Mucosa of descending colon (tissue), 3 donors: Measurements from ENCODE around the gene RGS2. TPM values are rescaled to one million over a fixed set of nuclear protein-coding genes. Genes with fewer than 3 reads are reported as not detected.

Source experiments
- ATAC-seq: fragments of 200-7000 bp; cut with Tn5 transposase; one replicate; pipeline ENCODE4 v1.9.1; 2020; ENCODE audit warnings: mild to moderate bottlenecking, moderate library complexity
- DNase-seq, 3 donors: peaks; one replicate each; pipeline ENCODE4 v3.0.0-alpha.2; 2020
- H3K36me3 ChIP-seq: fragments of 200-600 bp; one replicate; pipeline ENCODE4 v1.8.0; 2021; ENCODE audit warnings: low read depth, mild to moderate bottlenecking
- H3K4me1 ChIP-seq: fragments of 200-600 bp; one replicate; pipeline ENCODE4 v1.8.0; 2021; ENCODE audit warnings: low read depth, mild to moderate bottlenecking
- H3K4me3 ChIP-seq: fragments of 200-600 bp; one replicate; pipeline ENCODE4 v1.8.0; 2021; ENCODE audit warnings: mild to moderate bottlenecking
- H3K9me3 ChIP-seq: fragments of 200-600 bp; one replicate; pipeline ENCODE4 v1.8.0; 2021; ENCODE audit warnings: mild to moderate bottlenecking
- intact Hi-C, 2 donors: fragments of 100-400 bp; cut with DNase I in 1 of 2; cut with micrococcal nuclease in 1 of 2; formaldehyde crosslinking; loops; one replicate each; pipeline versions ENCODE4 v1.11.0 to v1.11.1; 2022; cut with DNase I, micrococcal nuclease
- total RNA-seq, 3 donors: library from RNA; stranded (reverse); fragmentation: NEBNext Ultra II Directional in 2 of 3; extraction: Animal tissue kit (Norgen Biotek cat#: 25700) in 2 of 3; gene quantifications; one replicate each; pipeline versions ENCODE4 v1.2.1 to v1.2.4, GENCODE V29; 2021 to 2023
- TF ChIP-seq, protein P1 (sequence below): fragments of 200-600 bp; IDR thresholded peaks from one replicate; pipeline ENCODE4 v1.8.0; 2022; ENCODE audit warnings: antibody characterized with exemption, mild to moderate bottlenecking
- donor health status: DM: no; HTN: no; CAD: no; lungs with moderate emphysema.
- donor health status: DM: no; HTN: no; CAD: no.
- donor health status: DM: no; HTN: yes; CAD: no.

Gene RGS2
- total RNA-seq, 3 donors from 2014 or later = 13.3 to 153 (median 35.4) TPM

DNA sequence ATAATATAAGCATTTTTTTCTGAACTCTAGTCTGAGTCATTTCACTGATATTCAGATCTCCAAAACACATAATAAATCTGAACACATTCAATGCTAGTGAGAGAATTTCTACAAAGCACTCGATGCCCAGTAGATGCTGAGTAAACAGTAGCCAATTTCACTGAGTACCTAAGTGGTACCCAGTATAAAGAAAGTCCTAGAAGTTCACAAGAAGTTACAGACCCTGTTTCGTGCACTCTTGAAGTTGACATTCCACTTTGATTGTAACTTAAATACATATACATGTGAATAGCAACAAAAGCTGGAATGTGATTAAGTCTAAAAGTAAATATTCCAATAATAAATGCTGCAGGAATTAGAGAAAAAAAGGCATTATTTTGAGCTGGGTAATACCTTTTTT is 33.2 kb upstream of the RGS2 start:
- no peaks in the 10 kb centered on the region for H3K36me3 ChIP-seq
- H3K4me3 ChIP-seq = no peak overlapping the region
- no peaks in the 10 kb centered on the region for H3K4me1 ChIP-seq
- intact Hi-C loops = no loop called here
- TF ChIP-seq, protein P1, sequence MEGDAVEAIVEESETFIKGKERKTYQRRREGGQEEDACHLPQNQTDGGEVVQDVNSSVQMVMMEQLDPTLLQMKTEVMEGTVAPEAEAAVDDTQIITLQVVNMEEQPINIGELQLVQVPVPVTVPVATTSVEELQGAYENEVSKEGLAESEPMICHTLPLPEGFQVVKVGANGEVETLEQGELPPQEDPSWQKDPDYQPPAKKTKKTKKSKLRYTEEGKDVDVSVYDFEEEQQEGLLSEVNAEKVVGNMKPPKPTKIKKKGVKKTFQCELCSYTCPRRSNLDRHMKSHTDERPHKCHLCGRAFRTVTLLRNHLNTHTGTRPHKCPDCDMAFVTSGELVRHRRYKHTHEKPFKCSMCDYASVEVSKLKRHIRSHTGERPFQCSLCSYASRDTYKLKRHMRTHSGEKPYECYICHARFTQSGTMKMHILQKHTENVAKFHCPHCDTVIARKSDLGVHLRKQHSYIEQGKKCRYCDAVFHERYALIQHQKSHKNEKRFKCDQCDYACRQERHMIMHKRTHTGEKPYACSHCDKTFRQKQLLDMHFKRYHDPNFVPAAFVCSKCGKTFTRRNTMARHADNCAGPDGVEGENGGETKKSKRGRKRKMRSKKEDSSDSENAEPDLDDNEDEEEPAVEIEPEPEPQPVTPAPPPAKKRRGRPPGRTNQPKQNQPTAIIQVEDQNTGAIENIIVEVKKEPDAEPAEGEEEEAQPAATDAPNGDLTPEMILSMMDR = no peak
- no peak for ATAC-seq
- DNase-seq = no peak
- no peaks in the 10 kb centered on the region for H3K9me3 ChIP-seq

GRCh38 chr1:192776206-192776605 is 32.6 kb upstream of the RGS2 start:
- TF ChIP-seq, protein P1 = no peak
- Histone ChIP-seq H3K36me3 (no peaks in the 10 kb centered on the region), H3K4me1 (no peaks in the 10 kb centered on the region), H3K9me3 (no peaks in the 10 kb centered on the region), H3K4me3 (no peak overlapping the region)
- ATAC-seq (no peak), DNase-seq (no peak)
- intact Hi-C loops = no loop called here

DNA sequence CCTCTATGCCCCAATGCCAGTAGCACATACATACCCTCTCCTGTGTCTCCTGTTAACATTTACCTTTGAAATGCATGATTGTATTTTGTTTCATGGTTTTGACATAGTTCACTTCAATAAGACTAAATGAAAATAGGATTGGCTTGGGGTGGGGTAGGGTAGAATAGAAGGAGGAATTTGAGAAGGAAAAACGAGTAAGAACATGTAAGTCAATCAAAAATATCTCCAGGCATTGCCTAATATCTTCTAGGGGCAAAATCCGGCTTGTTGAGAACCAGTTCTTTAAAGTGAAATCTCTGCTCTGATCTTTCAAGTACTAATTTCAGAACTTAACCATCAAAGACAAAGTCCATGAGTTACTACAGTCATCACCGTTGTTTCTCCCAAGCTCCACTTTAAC is 31.8 kb upstream of the RGS2 start:
- ATAC-seq (no peak), DNase-seq (no peak)
- Histone ChIP-seq H3K4me1 (no peaks in the 10 kb centered on the region), H3K9me3 (no peaks in the 10 kb centered on the region), H3K4me3 (no peak overlapping the region), H3K36me3 (no peaks in the 10 kb centered on the region)
- intact Hi-C loops = no loop called here
- TF ChIP-seq, protein P1 = no peak

- TF ChIP-seq, protein P1 = no peak
- Histone ChIP-seq H3K4me1 (no peaks in the 10 kb centered on the region), H3K36me3 (no peaks in the 10 kb centered on the region), H3K9me3 (no peaks in the 10 kb centered on the region), H3K4me3 (no peak overlapping the region)
- intact Hi-C loops = no loop called here
- no peak for DNase-seq
- no peak for ATAC-seq
Measured at GRCh38 chr1:192783791-192784190, 25.0 kb upstream of the RGS2 start.

DNA sequence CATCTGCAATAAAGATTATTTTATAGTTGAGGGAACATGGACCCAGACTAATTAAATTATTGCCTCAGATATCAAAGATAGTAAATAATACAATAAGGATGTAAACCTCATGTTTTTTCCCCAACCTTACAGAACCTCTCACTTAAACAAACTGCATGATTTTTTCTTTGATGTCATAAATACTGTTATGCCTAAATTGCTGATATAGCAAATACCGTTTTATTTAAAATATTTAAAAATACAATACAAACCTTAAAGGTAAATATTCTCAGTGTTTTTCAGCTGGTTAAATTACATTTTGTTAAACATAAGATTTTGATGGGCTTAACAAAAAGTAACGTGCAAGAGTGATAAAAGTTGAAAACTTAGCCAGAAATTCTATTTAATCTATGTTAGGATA is 24.4 kb upstream of the RGS2 start:
- no peaks in the 10 kb centered on the region for H3K4me1 ChIP-seq
- H3K36me3 ChIP-seq = no peaks in the 10 kb centered on the region
- no peaks in the 10 kb centered on the region for H3K9me3 ChIP-seq
- DNase-seq = no peak
- TF ChIP-seq, protein P1 = no peak
- no peak for ATAC-seq
- H3K4me3 ChIP-seq = no peak overlapping the region
- intact Hi-C loops = no loop called here

DNA sequence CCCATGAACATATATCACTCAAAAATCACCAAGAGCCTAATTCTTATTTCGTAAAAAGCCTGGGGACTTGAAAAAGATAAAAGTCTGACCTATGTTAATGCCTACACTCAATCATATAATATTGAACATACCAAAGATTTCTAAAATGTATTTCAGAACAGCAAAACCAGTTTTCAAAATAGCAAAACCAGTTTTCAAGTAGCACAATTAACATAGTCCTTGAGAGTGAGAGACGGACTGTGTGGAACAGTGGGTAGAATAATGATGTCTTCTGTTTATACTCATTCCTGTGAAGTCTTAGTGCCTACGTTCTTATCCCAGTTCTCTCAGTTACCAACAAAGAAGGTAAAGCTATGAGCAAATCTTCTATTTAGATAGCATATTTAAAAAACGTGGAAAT is 22.3 kb upstream of the RGS2 start:
- ATAC-seq (no peak), DNase-seq (no peak)
- intact Hi-C loops = no loop called here
- H3K9me3 ChIP-seq = no peaks in the 10 kb centered on the region
- TF ChIP-seq, protein P1 = no peak
- no peaks in the 10 kb centered on the region for H3K36me3 ChIP-seq
- no peaks in the 10 kb centered on the region for H3K4me1 ChIP-seq
- H3K4me3 ChIP-seq = no peak overlapping the region
